Measurements from ENCODE around the gene ARHGAP22. TPM values are rescaled to one million over a fixed set of nuclear protein-coding genes. Genes with fewer than 3 reads are reported as not detected.

The ARHGAP22 gene
- total RNA-seq, 2 donors from 2014 or later, result 4.4 to 8.6 TPM

DNA sequence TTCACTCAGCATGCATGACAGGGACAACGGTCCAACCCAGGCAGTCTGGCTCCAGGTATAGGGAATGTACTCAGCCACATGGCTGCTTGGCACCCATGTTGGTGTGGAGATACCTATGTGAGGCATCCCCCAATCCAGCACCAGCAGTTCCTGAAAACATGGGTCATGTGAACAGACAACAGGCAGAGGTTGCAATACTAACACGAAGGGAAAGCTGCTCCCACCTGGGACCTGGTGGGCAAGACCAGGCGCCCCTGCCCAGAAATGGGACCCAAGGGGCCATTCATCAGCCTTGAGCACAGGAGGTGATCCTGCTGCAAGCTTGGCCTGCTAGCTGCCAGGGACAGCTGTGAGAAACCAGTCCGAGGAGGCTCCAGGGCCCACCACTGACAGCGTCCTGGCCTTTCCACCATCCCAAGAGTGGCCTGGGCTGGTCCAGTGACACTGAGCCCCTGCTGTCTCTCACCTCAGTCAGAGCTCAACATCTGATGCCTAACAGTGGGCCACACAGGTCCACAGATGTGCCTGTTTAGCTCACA, 142.3 kb downstream of the ARHGAP22 start:
- H3K4me1 ChIP-seq (replicated peaks), result no peaks in the 10 kb centered on the region
- WGBS, result 88% methylated on average over 4 of the region's 5 CpGs
- H3K36me3 ChIP-seq, result no peaks in the 10 kb centered on the region
- H3K4me3 ChIP-seq, result no peak overlapping the region
- TF ChIP-seq POLR2AphosphoS5 (IDR thresholded peaks at IDR 0.05) (no peak), POLR2A (IDR thresholded peaks at IDR 0.05) (no peak)
- TF ChIP-seq, protein P1, sequence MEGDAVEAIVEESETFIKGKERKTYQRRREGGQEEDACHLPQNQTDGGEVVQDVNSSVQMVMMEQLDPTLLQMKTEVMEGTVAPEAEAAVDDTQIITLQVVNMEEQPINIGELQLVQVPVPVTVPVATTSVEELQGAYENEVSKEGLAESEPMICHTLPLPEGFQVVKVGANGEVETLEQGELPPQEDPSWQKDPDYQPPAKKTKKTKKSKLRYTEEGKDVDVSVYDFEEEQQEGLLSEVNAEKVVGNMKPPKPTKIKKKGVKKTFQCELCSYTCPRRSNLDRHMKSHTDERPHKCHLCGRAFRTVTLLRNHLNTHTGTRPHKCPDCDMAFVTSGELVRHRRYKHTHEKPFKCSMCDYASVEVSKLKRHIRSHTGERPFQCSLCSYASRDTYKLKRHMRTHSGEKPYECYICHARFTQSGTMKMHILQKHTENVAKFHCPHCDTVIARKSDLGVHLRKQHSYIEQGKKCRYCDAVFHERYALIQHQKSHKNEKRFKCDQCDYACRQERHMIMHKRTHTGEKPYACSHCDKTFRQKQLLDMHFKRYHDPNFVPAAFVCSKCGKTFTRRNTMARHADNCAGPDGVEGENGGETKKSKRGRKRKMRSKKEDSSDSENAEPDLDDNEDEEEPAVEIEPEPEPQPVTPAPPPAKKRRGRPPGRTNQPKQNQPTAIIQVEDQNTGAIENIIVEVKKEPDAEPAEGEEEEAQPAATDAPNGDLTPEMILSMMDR (IDR thresholded peaks at IDR 0.05), result no peak
- H3K9me3 ChIP-seq, result no peaks in the 10 kb centered on the region
- H3K27ac ChIP-seq, result no peak overlapping the region
- H3K27me3 ChIP-seq (replicated peaks; ENCODE audit: insufficient read depth), result no peaks in the 10 kb centered on the region
- no peak for DNase-seq (ENCODE audit: low spot score)
- intact Hi-C loops (cut with DNase I), result no loop called here

GRCh38 chr10:48461623-48462481, 143.0 kb downstream of the ARHGAP22 start:
- Histone ChIP-seq H3K36me3 (no peaks in the 10 kb centered on the region), H3K4me1 (replicated peaks) (no peaks in the 10 kb centered on the region), H3K27me3 (replicated peaks; ENCODE audit: insufficient read depth) (no peaks in the 10 kb centered on the region), H3K9me3 (no peaks in the 10 kb centered on the region), H3K27ac (no peak overlapping the region), H3K4me3 (no peak overlapping the region)
- intact Hi-C loops (cut with DNase I), result no loop called here
- WGBS, result 75% methylated on average over 12 of the region's 12 CpGs
- TF ChIP-seq POLR2AphosphoS5 (IDR thresholded peaks at IDR 0.05) (no peak), POLR2A (IDR thresholded peaks at IDR 0.05) (no peak)
- TF ChIP-seq, protein P1 (IDR thresholded peaks at IDR 0.05), result no peak
- DNase-seq (ENCODE audit: low spot score), result no peak

- intact Hi-C loops (cut with DNase I), result no loop called here
- TF ChIP-seq POLR2A (IDR thresholded peaks at IDR 0.05) (no peak), POLR2AphosphoS5 (IDR thresholded peaks at IDR 0.05) (no peak)
- TF ChIP-seq, protein P1 (IDR thresholded peaks at IDR 0.05), result no peak
- H3K9me3 ChIP-seq, result no peaks in the 10 kb centered on the region
- WGBS, result 94% methylated on average over 2 of the region's 2 CpGs
- no peaks in the 10 kb centered on the region for H3K4me1 ChIP-seq (replicated peaks)
- no peak overlapping the region for H3K4me3 ChIP-seq
- no peak overlapping the region for H3K27ac ChIP-seq
- no peak for DNase-seq (ENCODE audit: low spot score)
- H3K27me3 ChIP-seq (replicated peaks; ENCODE audit: insufficient read depth), result no peaks in the 10 kb centered on the region
- H3K36me3 ChIP-seq, result no peaks in the 10 kb centered on the region
These were observed 144.7 kb downstream of the ARHGAP22 start for GRCh38 chr10:48460182-48460581.

DNA sequence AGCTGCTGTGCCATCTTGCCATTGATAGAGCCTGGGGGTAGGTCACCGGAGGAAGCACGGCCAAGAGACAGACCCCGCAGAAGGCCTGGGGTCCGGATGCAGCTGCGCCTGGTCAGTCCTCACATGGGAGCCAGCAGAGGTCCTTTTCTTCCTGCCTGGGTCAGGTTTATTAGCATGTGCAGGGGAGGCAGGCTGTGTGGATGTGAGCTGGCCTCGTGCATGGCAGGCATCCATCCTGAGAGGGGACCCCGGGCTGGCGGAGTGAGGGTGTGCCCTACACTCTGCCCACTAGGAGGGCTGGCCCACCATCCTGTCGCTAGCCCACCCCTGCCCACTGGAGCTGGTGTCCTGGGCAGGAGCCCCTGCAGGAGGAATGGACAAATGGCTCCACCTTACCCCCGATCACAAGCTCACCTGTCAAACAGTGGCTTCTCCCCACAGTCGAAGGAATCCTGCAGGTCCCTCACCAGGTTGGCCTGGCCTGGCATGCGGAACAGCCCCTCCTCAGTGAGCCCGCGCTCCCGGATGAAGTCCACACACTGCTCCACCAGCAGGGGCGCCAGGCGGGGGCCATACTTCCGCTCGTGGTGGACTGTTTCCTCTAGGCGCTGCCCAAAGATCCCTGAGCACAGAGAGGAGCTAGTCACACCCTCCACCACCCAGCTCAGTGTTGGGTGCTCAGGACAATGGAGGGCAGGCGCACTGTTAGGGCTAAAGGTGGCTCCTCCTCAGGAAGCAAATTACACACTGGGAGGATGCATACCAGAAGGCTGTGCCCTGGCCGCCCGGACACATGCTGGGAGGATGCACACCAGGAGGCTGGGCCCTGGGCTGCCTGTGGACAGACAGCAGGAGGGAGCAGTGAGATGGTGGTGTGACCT, 145.4 kb downstream of the ARHGAP22 start:
- DNase-seq (ENCODE audit: low spot score), result no peak
- H3K27ac ChIP-seq, result no peak overlapping the region
- TF ChIP-seq, protein P1 (IDR thresholded peaks at IDR 0.05), result no peak
- TF ChIP-seq POLR2AphosphoS5 (IDR thresholded peaks at IDR 0.05) (no peak), POLR2A (IDR thresholded peaks at IDR 0.05) (no peak)
- no peak overlapping the region for H3K4me3 ChIP-seq
- no peaks in the 10 kb centered on the region for H3K36me3 ChIP-seq
- intact Hi-C loops (cut with DNase I), result no loop called here
- WGBS, result 81% methylated on average over 15 of the region's 23 CpGs
- H3K4me1 ChIP-seq (replicated peaks), result no peaks in the 10 kb centered on the region
- no peaks in the 10 kb centered on the region for H3K27me3 ChIP-seq (replicated peaks; ENCODE audit: insufficient read depth)
- H3K9me3 ChIP-seq, result no peaks in the 10 kb centered on the region
